Transverse colon (tissue), 4 donors: ENCODE measurements around the gene CAMKV. TPM values are rescaled to one million over a fixed set of nuclear protein-coding genes. Genes with fewer than 3 reads are reported as not detected.
"Not testable (repeated sequence)": the region's sequence is repeated elsewhere in the genome, so short reads cannot be mapped to it uniquely, and the experiment has no call there.

Experiments
- DNase-seq: peaks from one replicate; pipeline ENCODE4 v3.0.0-alpha.2; 2019
- H3K27ac ChIP-seq, 4 donors: fragments of 200-600 bp; sonication (generic); 2 replicates each; pipeline ENCODE4 v1.5.1; 2016 to 2018; ENCODE audit warnings: inconsistent platforms in 4 of 4
- H3K27me3 ChIP-seq: fragments of 200-600 bp; sonication (generic); 2 replicates; pipeline ENCODE4 v1.5.1; 2017; ENCODE audit warnings: inconsistent platforms
- H3K36me3 ChIP-seq, 4 donors: fragments of 200-600 bp; sonication (generic); 2 replicates each; pipeline ENCODE4 v1.5.1; 2017 to 2019; ENCODE audit warnings: inconsistent platforms in 4 of 4
- H3K4me1 ChIP-seq, 4 donors: fragments of 200-600 bp; sonication (generic); 2 replicates each; pipeline ENCODE4 v1.5.1; 2017 to 2020; ENCODE audit warnings: inconsistent platforms in 4 of 4
- H3K4me3 ChIP-seq, 4 donors: fragments of 200-600 bp; sonication (generic); 1 replicate in 1 of 4; 2 replicates in 3 of 4; pipeline versions ENCODE4 v1.5.1 to v1.6.1; 2017 to 2019; ENCODE audit warnings: inconsistent platforms in 4 of 4
- H3K9me3 ChIP-seq, 2 donors: fragments of 200-600 bp; sonication (generic); 2 replicates each; pipeline ENCODE4 v1.5.1; 2017 to 2019; ENCODE audit warnings: inconsistent platforms in 2 of 2
- EP300 ChIP-seq: sonication (generic); formaldehyde crosslinking; IDR thresholded peaks from one replicate; pipeline ENCODE4 v1.6.1; 2017; ENCODE audit warnings: antibody characterized with exemption, low read depth
- POLR2A ChIP-seq: fragments of 450-650 bp; IDR thresholded peaks from one replicate; pipeline ENCODE4 v1.6.1; 2016; ENCODE audit warnings: antibody characterized with exemption, mild to moderate bottlenecking, moderate library complexity
- POLR2AphosphoS5 ChIP-seq, 3 donors: sonication (generic); formaldehyde crosslinking; IDR thresholded peaks; one replicate each; pipeline ENCODE4 v1.6.1; 2016; ENCODE audit warnings: antibody characterized with exemption in 3 of 3
- WGBS, 2 donors: methylation state at CpG; one replicate each; pipeline ENCODE4 v1.1.5; 2018; ENCODE audit warnings: low coverage in 1 of 2; 5-methylcytosine and 5-hydroxymethylcytosine counted together
- in situ Hi-C, 4 donors: fragments of 200-750 bp; cut with MboI; loops; one replicate each; pipeline versions ENCODE4 v1.15.0 to v1.15.1; 2017; ENCODE audit warnings: low sequenced_read_pairs in 3 of 4, low pct_ligation_motif_present in 1 of 4, low pct_unique_long_range_greater_than_20kb in 1 of 4
- intact Hi-C: fragments of 100-400 bp; cut with DNase I; formaldehyde crosslinking; loops from one replicate; pipeline ENCODE4 v1.15.1; 2023; ENCODE audit warnings: low total_unique reads
- total RNA-seq, 4 donors: library from RNA; depleted of rRNA; stranded (reverse); fragments of >200 nt; gene quantifications; one replicate each; pipeline ENCODE4 v1.1.0, GENCODE V29; 2016
- TF ChIP-seq, protein P1 (sequence below), 5 experiments: fragments of 200-600 bp in 3 of 5; fragments of 450-650 bp in 2 of 5; sonication (generic) in 3 of 5; IDR thresholded peaks; 1 replicate in 2 of 5; 2 replicates in 3 of 5; pipeline ENCODE4 v1.5.1; 2016 to 2017; ENCODE audit warnings: antibody characterized with exemption in 5 of 5, inconsistent platforms in 3 of 5, mild to moderate bottlenecking in 2 of 5, moderate library complexity in 1 of 5

The CAMKV gene, protein sequence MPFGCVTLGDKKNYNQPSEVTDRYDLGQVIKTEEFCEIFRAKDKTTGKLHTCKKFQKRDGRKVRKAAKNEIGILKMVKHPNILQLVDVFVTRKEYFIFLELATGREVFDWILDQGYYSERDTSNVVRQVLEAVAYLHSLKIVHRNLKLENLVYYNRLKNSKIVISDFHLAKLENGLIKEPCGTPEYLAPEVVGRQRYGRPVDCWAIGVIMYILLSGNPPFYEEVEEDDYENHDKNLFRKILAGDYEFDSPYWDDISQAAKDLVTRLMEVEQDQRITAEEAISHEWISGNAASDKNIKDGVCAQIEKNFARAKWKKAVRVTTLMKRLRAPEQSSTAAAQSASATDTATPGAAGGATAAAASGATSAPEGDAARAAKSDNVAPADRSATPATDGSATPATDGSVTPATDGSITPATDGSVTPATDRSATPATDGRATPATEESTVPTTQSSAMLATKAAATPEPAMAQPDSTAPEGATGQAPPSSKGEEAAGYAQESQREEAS
- total RNA-seq, result under 1 TPM in 1 of 4 donors, not detected in 3; 0.14 TPM

DNA sequence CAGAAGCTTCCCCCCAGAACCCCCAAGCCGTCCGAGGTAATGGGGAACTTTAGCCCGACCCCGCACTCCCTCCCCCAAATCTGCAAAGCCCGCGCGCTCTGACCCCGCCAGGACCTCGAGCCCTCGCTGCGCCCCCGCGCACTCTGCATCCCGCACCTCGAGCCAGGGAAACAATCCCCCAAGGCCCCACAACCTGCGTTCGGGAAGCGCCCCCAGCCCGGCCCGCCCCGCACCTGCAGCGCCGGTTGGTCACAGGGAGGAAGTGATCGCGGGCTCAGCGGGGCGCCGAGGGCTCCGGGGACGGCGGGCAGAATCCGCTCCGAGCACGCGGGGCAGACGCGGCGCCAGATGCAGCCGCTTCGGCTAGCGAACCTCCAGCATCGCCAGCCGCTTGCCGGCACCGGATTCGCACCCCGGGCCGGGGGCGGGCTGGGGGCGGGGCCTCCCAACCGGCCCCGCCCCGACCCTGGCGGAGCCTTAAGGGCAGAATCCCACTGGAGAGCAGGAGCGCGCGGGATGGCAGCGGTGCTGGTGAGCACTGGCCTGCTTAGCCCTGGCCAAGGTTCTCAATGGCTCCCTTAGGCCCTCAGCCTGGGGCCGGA lies at the start of gene CAMKV:
Gene CAMKV, minus strand, starts transcription at position 382 of the 602 bp plus-strand sequence. CDS start 7,518 bp downstream, outside the sequence.
- 0% methylated on average over 15 of the region's 59 CpGs; no CpG with 5 or more reads in 1 of the 2 donors for WGBS, 2 donors
- H3K27me3 ChIP-seq, result peaks cover 52% of the 10 kb centered on the region
- H3K9me3 ChIP-seq, result no peaks in the 10 kb centered on the region
- DNase-seq, result no peak
- TF ChIP-seq POLR2A, result no peak
- TF ChIP-seq EP300, result no peak
- TF ChIP-seq POLR2AphosphoS5 (IDR thresholded peaks at IDR 0.05), result no peak
- TF ChIP-seq, protein P1, sequence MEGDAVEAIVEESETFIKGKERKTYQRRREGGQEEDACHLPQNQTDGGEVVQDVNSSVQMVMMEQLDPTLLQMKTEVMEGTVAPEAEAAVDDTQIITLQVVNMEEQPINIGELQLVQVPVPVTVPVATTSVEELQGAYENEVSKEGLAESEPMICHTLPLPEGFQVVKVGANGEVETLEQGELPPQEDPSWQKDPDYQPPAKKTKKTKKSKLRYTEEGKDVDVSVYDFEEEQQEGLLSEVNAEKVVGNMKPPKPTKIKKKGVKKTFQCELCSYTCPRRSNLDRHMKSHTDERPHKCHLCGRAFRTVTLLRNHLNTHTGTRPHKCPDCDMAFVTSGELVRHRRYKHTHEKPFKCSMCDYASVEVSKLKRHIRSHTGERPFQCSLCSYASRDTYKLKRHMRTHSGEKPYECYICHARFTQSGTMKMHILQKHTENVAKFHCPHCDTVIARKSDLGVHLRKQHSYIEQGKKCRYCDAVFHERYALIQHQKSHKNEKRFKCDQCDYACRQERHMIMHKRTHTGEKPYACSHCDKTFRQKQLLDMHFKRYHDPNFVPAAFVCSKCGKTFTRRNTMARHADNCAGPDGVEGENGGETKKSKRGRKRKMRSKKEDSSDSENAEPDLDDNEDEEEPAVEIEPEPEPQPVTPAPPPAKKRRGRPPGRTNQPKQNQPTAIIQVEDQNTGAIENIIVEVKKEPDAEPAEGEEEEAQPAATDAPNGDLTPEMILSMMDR (IDR thresholded peaks at IDR 0.05), result no peak
- intact Hi-C loops (no loop called here), in situ Hi-C loops (no loop called here)
- no peak within 1 kb of the TSS for H3K27ac ChIP-seq
- H3K36me3 ChIP-seq, result no peaks in the 10 kb centered on the region
- H3K4me1 ChIP-seq, result peaks cover 9 to 28% (median 22%) of the 10 kb centered on the region in 4 donors
- H3K4me3 ChIP-seq, result peak within 1 kb of the TSS in 3 of 4 donors; percentile 15 to 49 (median 28)

DNA sequence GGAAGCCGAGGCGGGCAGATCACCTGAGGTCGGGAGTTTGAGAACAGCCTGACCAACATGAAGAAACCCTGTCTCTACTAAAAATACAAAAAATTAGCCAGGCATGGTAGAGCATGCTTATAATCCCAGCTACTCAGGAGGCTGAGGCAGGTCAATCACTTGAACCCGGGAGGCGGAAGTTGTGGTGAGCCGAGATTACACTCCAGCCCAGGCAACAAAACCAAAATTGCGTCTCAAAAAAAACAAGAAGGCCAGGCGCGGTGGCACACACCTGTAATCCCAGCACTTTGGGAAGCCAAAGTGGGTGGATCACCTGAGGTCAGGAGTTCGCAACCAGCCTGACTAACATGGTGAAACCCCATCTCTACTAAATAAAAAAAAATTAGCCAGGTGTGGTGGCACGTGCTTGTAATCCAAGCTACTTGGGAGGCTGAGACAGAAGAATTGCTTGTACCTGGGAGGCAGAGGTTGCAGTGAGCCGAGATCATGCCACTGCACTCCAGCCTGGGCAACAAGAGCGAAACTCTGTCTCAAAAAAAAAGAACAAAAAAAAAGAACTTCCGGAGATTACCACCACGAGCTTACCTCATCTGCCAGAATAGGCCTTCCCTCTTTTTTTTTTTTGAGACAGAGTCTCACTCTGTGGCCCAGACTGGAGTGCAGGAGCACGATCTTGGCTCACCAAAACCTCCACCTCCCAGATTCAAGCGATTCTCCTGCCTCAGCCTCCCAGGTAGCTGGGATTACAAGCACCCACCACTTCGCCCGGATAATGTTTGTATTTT lies 48.3 kb upstream of the CAMKV start:
- in situ Hi-C loops, H3K27me3 ChIP-seq: not testable (repeated sequence)

DNA sequence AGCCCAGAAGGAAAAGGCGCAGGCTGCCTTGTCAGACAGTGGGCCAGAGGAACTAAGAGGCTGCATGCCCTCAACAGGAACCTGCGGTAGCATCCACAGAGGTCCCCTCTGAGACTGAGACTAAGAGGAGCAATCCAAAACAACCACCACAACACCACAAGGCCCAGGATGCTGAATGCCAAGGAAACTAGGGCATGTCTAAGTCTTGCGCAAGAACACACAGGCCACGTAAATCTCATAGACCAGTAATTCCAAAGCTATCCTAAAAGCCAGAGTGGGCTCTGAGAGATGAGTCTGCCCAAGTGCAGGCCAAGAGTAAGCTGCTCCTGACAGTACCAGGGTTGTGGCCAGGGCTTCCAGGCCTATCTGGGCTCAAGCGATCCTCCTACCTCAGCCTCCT lies 47.0 kb upstream of the CAMKV start:
- in situ Hi-C loops (no loop called here), intact Hi-C loops (no loop called here)
- Histone ChIP-seq H3K4me3 (no peak overlapping the region), H3K36me3 (no peaks in the 10 kb centered on the region), H3K4me1 (no peaks in the 10 kb centered on the region), H3K9me3 (no peaks in the 10 kb centered on the region), H3K27ac (no peak overlapping the region), H3K27me3 (no peaks in the 10 kb centered on the region)
- WGBS, 2 donors, result 92% methylated on average over 5 of the region's 5 CpGs; no CpG with 5 or more reads in 1 of the 2 donors
- TF ChIP-seq, protein P1 (IDR thresholded peaks at IDR 0.05), result no peak
- TF ChIP-seq POLR2AphosphoS5 (IDR thresholded peaks at IDR 0.05) (no peak), POLR2A (no peak), EP300 (no peak)
- no peak for DNase-seq

More for the DNA sequence above, 48.3 kb upstream of the CAMKV start:
- H3K27ac ChIP-seq, intact Hi-C loops, H3K4me1 ChIP-seq, H3K36me3 ChIP-seq, H3K9me3 ChIP-seq, H3K4me3 ChIP-seq, DNase-seq: not testable (repeated sequence)
- WGBS, 2 donors, result 86 to 93% methylated on average over 6 to 19 of the region's 19 CpGs

DNA sequence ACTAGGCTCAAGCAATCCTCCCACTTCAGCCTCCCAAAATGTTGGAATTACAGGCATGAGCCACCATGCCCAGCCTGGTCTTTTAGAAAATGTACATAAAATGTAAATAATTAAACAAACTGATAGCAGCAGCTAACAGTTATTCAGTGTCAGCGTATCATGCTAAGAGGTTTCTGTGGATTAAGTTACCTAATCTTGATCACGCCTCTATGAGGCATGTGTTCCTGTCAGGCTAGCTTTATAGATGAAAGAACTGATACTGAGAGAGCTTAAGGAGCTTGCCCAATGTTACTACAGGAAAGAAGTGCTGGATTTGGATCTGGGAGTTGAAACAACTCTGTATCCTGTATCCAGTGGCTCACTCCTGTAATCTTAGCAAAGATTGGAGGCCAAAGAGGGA lies 45.2 kb upstream of the CAMKV start:
- intact Hi-C loops, result no loop called here
- Histone ChIP-seq H3K36me3 (peaks cover 0 to 9% (median 0%) of the 10 kb centered on the region in 4 donors), H3K9me3 (no peaks in the 10 kb centered on the region), H3K4me3 (no peak overlapping the region), H3K27me3 (no peaks in the 10 kb centered on the region), H3K4me1 (no peaks in the 10 kb centered on the region), H3K27ac (no peak overlapping the region)
- TF ChIP-seq EP300 (no peak), POLR2AphosphoS5 (IDR thresholded peaks at IDR 0.05) (no peak), POLR2A (no peak)
- TF ChIP-seq, protein P1 (IDR thresholded peaks at IDR 0.05), result no peak
- 32 to 63% methylated on average over 2 of the region's 2 CpGs for WGBS, 2 donors
- in situ Hi-C loops, result no loop called here
- DNase-seq, result no peak
